Inflammatory macrophage treated with lipopolysaccharide for 4 hours (primary cell): ENCODE results near the gene EVPLL.
"Not testable (repeated sequence)": the region's sequence is repeated elsewhere in the genome, so short reads cannot be mapped to it uniquely, and the experiment has no call there.

ENCODE experiments used
- DNase-seq: peaks from one replicate; pipeline ENCODE4 v3.0.0-alpha.2; 2020

The EVPLL gene

GRCh38 chr17:18426639-18427038 is 49.1 kb downstream of the EVPLL start:
- not testable (repeated sequence) for DNase-seq

- not testable (repeated sequence) for DNase-seq
These were observed 54.6 kb downstream of the EVPLL start for GRCh38 chr17:18432206-18432605.
